ENCODE data around the gene NUBPL. TPM values are rescaled to one million over a fixed set of nuclear protein-coding genes. Genes with fewer than 3 reads are reported as not detected.

NUBPL gene
- total RNA-seq, 1 experiment from 2014 or later, result 5.7 TPM

- Histone ChIP-seq H3K27ac (ENCODE audit: low read length) (no peak overlapping the region), H3K27me3 (ENCODE audit: control insufficient read depth, insufficient read depth, low read length) (no peaks in the 10 kb centered on the region), H3K36me3 (ENCODE audit: control insufficient read depth, insufficient read depth, low read length) (no peaks in the 10 kb centered on the region), H3K4me3 (ENCODE audit: low read depth in 2 of 2, low read length in 2 of 2) (no peak overlapping the region), H3K9me3 (ENCODE audit: control insufficient read depth, insufficient read depth, low read depth, low read length) (no peaks in the 10 kb centered on the region), H3K4me1 (ENCODE audit: control insufficient read depth, insufficient read depth, low read length) (no peaks in the 10 kb centered on the region)
- ChIA-PET POLR2A (no interaction called here), CTCF (no interaction called here)
- no peak for DNase-seq (ENCODE audit: low read depth, low spot score)
- TF ChIP-seq POLR2AphosphoS5 (IDR thresholded peaks at IDR 0.05; ENCODE audit: low read depth, low read length) (no peak), CTCF (IDR thresholded peaks at IDR 0.05) (no peak), TCF7L2 (IDR thresholded peaks at IDR 0.05; ENCODE audit: low read depth, low read length) (no peak), SIN3A (IDR thresholded peaks at IDR 0.05; ENCODE audit: borderline replicate concordance, insufficient read depth, low read depth, low read length) (no peak), REST (IDR thresholded peaks at IDR 0.05; ENCODE audit: insufficient read depth in 1 of 2, low read depth in 2 of 2, low read length in 1 of 2) (no peak)
- no TSS peak for BruUV-seq (replicated peaks)
- intact Hi-C loops (cut with micrococcal nuclease; ENCODE audit: unreplicated experiment), result no loop called here
- in situ Hi-C loops (cut with HindIII; ENCODE audit: low pct_unique_long_range_greater_than_20kb, low sequenced_read_pairs), result no loop called here
- no peak for ATAC-seq
Measured at GRCh38 chr14:31819281-31819680, 258.1 kb downstream of the NUBPL start.

- Histone ChIP-seq H3K36me3 (ENCODE audit: control insufficient read depth, insufficient read depth, low read length) (no peaks in the 10 kb centered on the region), H3K4me3 (ENCODE audit: low read depth in 2 of 2, low read length in 2 of 2) (no peak overlapping the region), H3K9me3 (ENCODE audit: control insufficient read depth, insufficient read depth, low read depth, low read length) (no peaks in the 10 kb centered on the region), H3K27ac (ENCODE audit: low read length) (no peak overlapping the region), H3K27me3 (ENCODE audit: control insufficient read depth, insufficient read depth, low read length) (no peaks in the 10 kb centered on the region), H3K4me1 (ENCODE audit: control insufficient read depth, insufficient read depth, low read length) (no peaks in the 10 kb centered on the region)
- no peak for ATAC-seq
- in situ Hi-C loops (cut with HindIII; ENCODE audit: low pct_unique_long_range_greater_than_20kb, low sequenced_read_pairs), result no loop called here
- TF ChIP-seq POLR2AphosphoS5 (IDR thresholded peaks at IDR 0.05; ENCODE audit: low read depth, low read length) (no peak), CTCF (IDR thresholded peaks at IDR 0.05) (no peak), TCF7L2 (IDR thresholded peaks at IDR 0.05; ENCODE audit: low read depth, low read length) (no peak)
- BruUV-seq (replicated peaks), result no TSS peak
- DNase-seq (ENCODE audit: low read depth, low spot score), result no peak
- POLR2A ChIA-PET, result no interaction called here
- CTCF ChIA-PET, result no interaction called here
- intact Hi-C loops (cut with micrococcal nuclease; ENCODE audit: unreplicated experiment), result no loop called here
Measured at GRCh38 chr14:31825459-31825858, 264.3 kb downstream of the NUBPL start.

GRCh38 chr14:31827325-31827724 is 266.1 kb downstream of the NUBPL start:
- DNase-seq (ENCODE audit: low read depth, low spot score) (no peak), ATAC-seq (no peak)
- POLR2A ChIA-PET, result no interaction called here
- TF ChIP-seq REST (IDR thresholded peaks at IDR 0.05; ENCODE audit: insufficient read depth in 1 of 2, low read depth in 2 of 2, low read length in 1 of 2) (no peak), SIN3A (IDR thresholded peaks at IDR 0.05; ENCODE audit: borderline replicate concordance, insufficient read depth, low read depth, low read length) (no peak), CTCF (IDR thresholded peaks at IDR 0.05) (no peak), POLR2AphosphoS5 (IDR thresholded peaks at IDR 0.05; ENCODE audit: low read depth, low read length) (no peak), TCF7L2 (IDR thresholded peaks at IDR 0.05; ENCODE audit: low read depth, low read length) (no peak)
- intact Hi-C loops (cut with micrococcal nuclease; ENCODE audit: unreplicated experiment) (no loop called here), in situ Hi-C loops (cut with HindIII; ENCODE audit: low pct_unique_long_range_greater_than_20kb, low sequenced_read_pairs) (no loop called here)
- Histone ChIP-seq H3K4me1 (ENCODE audit: control insufficient read depth, insufficient read depth, low read length) (no peaks in the 10 kb centered on the region), H3K9me3 (ENCODE audit: control insufficient read depth, insufficient read depth, low read depth, low read length) (no peaks in the 10 kb centered on the region), H3K27ac (ENCODE audit: low read length) (no peak overlapping the region), H3K4me3 (ENCODE audit: low read depth in 2 of 2, low read length in 2 of 2) (no peak overlapping the region), H3K36me3 (ENCODE audit: control insufficient read depth, insufficient read depth, low read length) (no peaks in the 10 kb centered on the region), H3K27me3 (ENCODE audit: control insufficient read depth, insufficient read depth, low read length) (no peaks in the 10 kb centered on the region)
- no TSS peak for BruUV-seq (replicated peaks)
- CTCF ChIA-PET, result no interaction called here
